Vagina (tissue), 2 donors: Measurements from ENCODE around the gene LILRB2. TPM values are rescaled to one million over a fixed set of nuclear protein-coding genes. Genes with fewer than 3 reads are reported as not detected.
A peak's percentile ranks its signal among the peaks of the same experiment; 100 is the strongest.
"Not testable (repeated sequence)": the region's sequence is repeated elsewhere in the genome, so short reads cannot be mapped to it uniquely, and the experiment has no call there.

Experiments used
- DNase-seq, 2 donors: peaks; one replicate each; pipeline ENCODE4 v3.0.0-alpha.2; 2017; ENCODE audit errors: extremely low spot score in 2 of 2
- H3K27ac ChIP-seq: fragments of 200-600 bp; sonication (generic); one replicate; pipeline ENCODE4 v1.5.1; 2019
- H3K27me3 ChIP-seq: fragments of 200-600 bp; sonication (generic); one replicate; pipeline ENCODE4 v1.5.1; 2019
- H3K36me3 ChIP-seq, 2 donors: fragments of 200-600 bp; sonication (generic); one replicate each; pipeline ENCODE4 v1.5.1; 2017 to 2019
- H3K4me1 ChIP-seq: fragments of 200-600 bp; sonication (generic); one replicate; pipeline ENCODE4 v1.5.1; 2019
- H3K4me3 ChIP-seq, 2 donors: fragments of 200-600 bp; sonication (generic); 1 replicate in 1 of 2; 2 replicates in 1 of 2; pipeline ENCODE4 v1.5.1; 2016 to 2019
- H3K9me3 ChIP-seq: fragments of 200-600 bp; sonication (generic); one replicate; pipeline ENCODE4 v1.5.1; 2019
- CTCF ChIP-seq, 3 experiments: fragments of 450-650 bp in 2 of 3; fragments of 200-600 bp in 1 of 3; sonication (generic) in 1 of 3; IDR thresholded peaks; one replicate each; pipeline ENCODE4 v1.5.1; 2017 to 2019; ENCODE audit warnings: antibody characterized with exemption in 3 of 3, mild to moderate bottlenecking in 2 of 3, moderate library complexity in 2 of 3
- POLR2A ChIP-seq, 2 donors: fragments of 450-650 bp; IDR thresholded peaks; one replicate each; pipeline ENCODE4 v1.6.1; 2017; ENCODE audit warnings: antibody characterized with exemption in 2 of 2, mild to moderate bottlenecking in 2 of 2, moderate library complexity in 2 of 2
- POLR2AphosphoS5 ChIP-seq, 2 donors: sonication (generic); formaldehyde crosslinking; IDR thresholded peaks; one replicate each; pipeline ENCODE4 v1.9.0; 2017; ENCODE audit warnings: antibody characterized with exemption in 2 of 2, mild to moderate bottlenecking in 2 of 2, low read depth in 1 of 2; ENCODE audit not compliant: insufficient read depth in 1 of 2
- intact Hi-C: fragments of 100-400 bp; cut with DNase I; formaldehyde crosslinking; loops from one replicate; pipeline ENCODE4 v1.15.1; 2023
- total RNA-seq: library from RNA; depleted of rRNA; stranded (reverse); fragments of >200 nt; gene quantifications from one replicate; pipeline ENCODE4 v1.2.3, GENCODE V29; 2016

The LILRB2 gene
- total RNA-seq = 2.0 TPM

- H3K36me3 ChIP-seq = no peaks in the 10 kb centered on the region
- H3K27me3 ChIP-seq = no peaks in the 10 kb centered on the region
- no peaks in the 10 kb centered on the region for H3K9me3 ChIP-seq
- H3K27ac ChIP-seq = no peak within 1 kb of the TSS
- H3K4me3 ChIP-seq = no peak within 1 kb of the TSS
- intact Hi-C loops = no loop called here
- TF ChIP-seq POLR2AphosphoS5 (IDR thresholded peaks at IDR 0.05; ENCODE audit: insufficient read depth in 1 of 2, low read depth in 1 of 2) = no peak
- TF ChIP-seq CTCF (IDR thresholded peaks at IDR 0.05) = no peak
- no peak for TF ChIP-seq POLR2A (IDR thresholded peaks at IDR 0.05)
- no peaks in the 10 kb centered on the region for H3K4me1 ChIP-seq
- DNase-seq = no peak
Measured at GRCh38 chr19:54281007-54281728, at the start of gene LILRB2. LILRB2 (minus strand) TSS chr19:54281110; CDS start chr19:54280496, 614 bp downstream.

GRCh38 chr19:54329476-54330165, 48.7 kb upstream of the LILRB2 start:
- intact Hi-C loops = no loop called here
- Histone ChIP-seq H3K27ac (no peak overlapping the region), H3K9me3 (no peaks in the 10 kb centered on the region), H3K4me3 (no peak overlapping the region), H3K4me1 (no peaks in the 10 kb centered on the region), H3K27me3 (no peaks in the 10 kb centered on the region), H3K36me3 (no peaks in the 10 kb centered on the region)
- TF ChIP-seq POLR2A (IDR thresholded peaks at IDR 0.05) = no peak
- no peak for TF ChIP-seq CTCF (IDR thresholded peaks at IDR 0.05)
- no peak for TF ChIP-seq POLR2AphosphoS5 (IDR thresholded peaks at IDR 0.05; ENCODE audit: insufficient read depth in 1 of 2, low read depth in 1 of 2)
- peak in 1 of 2 donors; percentile 82 for DNase-seq

GRCh38 chr19:54328781-54329180, 47.9 kb upstream of the LILRB2 start:
- intact Hi-C loops, H3K4me3 ChIP-seq, H3K9me3 ChIP-seq, H3K27ac ChIP-seq, H3K36me3 ChIP-seq, H3K4me1 ChIP-seq, H3K27me3 ChIP-seq, DNase-seq: not testable (repeated sequence)

GRCh38 chr19:54325631-54326030, 44.7 kb upstream of the LILRB2 start:
- H3K9me3 ChIP-seq = no peaks in the 10 kb centered on the region
- H3K4me1 ChIP-seq = no peaks in the 10 kb centered on the region
- H3K27me3 ChIP-seq = no peaks in the 10 kb centered on the region
- intact Hi-C loops = no loop called here
- no peak overlapping the region for H3K4me3 ChIP-seq
- no peak overlapping the region for H3K27ac ChIP-seq
- no peaks in the 10 kb centered on the region for H3K36me3 ChIP-seq
- no peak for TF ChIP-seq POLR2AphosphoS5 (IDR thresholded peaks at IDR 0.05; ENCODE audit: insufficient read depth in 1 of 2, low read depth in 1 of 2)
- peak in 1 of 2 donors; percentile 82 for DNase-seq

GRCh38 chr19:54325194-54325621, 44.3 kb upstream of the LILRB2 start:
- intact Hi-C loops = no loop called here
- H3K9me3 ChIP-seq = no peaks in the 10 kb centered on the region
- TF ChIP-seq CTCF (IDR thresholded peaks at IDR 0.05) = peak; percentile 27 to 61 (median 41)
- no peak for TF ChIP-seq POLR2A (IDR thresholded peaks at IDR 0.05)
- no peaks in the 10 kb centered on the region for H3K36me3 ChIP-seq
- no peaks in the 10 kb centered on the region for H3K4me1 ChIP-seq
- H3K4me3 ChIP-seq = no peak overlapping the region
- DNase-seq = no peak
- H3K27ac ChIP-seq = no peak overlapping the region
- H3K27me3 ChIP-seq = no peaks in the 10 kb centered on the region

GRCh38 chr19:54324071-54324470, 43.2 kb upstream of the LILRB2 start:
- H3K4me1 ChIP-seq = no peaks in the 10 kb centered on the region
- H3K4me3 ChIP-seq = no peak overlapping the region
- TF ChIP-seq POLR2AphosphoS5 (IDR thresholded peaks at IDR 0.05; ENCODE audit: insufficient read depth in 1 of 2, low read depth in 1 of 2) = no peak
- TF ChIP-seq CTCF (IDR thresholded peaks at IDR 0.05) = no peak
- TF ChIP-seq POLR2A (IDR thresholded peaks at IDR 0.05) = no peak
- H3K36me3 ChIP-seq = no peaks in the 10 kb centered on the region
- H3K9me3 ChIP-seq = no peaks in the 10 kb centered on the region
- H3K27me3 ChIP-seq = no peaks in the 10 kb centered on the region
- no peak for DNase-seq
- intact Hi-C loops = no loop called here
- no peak overlapping the region for H3K27ac ChIP-seq

GRCh38 chr19:54322934-54323333, 42.0 kb upstream of the LILRB2 start:
- H3K36me3 ChIP-seq, H3K9me3 ChIP-seq, H3K4me1 ChIP-seq, H3K27ac ChIP-seq, H3K27me3 ChIP-seq, DNase-seq, H3K4me3 ChIP-seq, intact Hi-C loops: not testable (repeated sequence)

- intact Hi-C loops, H3K27me3 ChIP-seq, H3K4me3 ChIP-seq, H3K27ac ChIP-seq, DNase-seq, H3K36me3 ChIP-seq, H3K4me1 ChIP-seq, H3K9me3 ChIP-seq: not testable (repeated sequence)
Measured at GRCh38 chr19:54322295-54322694, 41.4 kb upstream of the LILRB2 start.
